Kidney capillary endothelial cell (primary cell): Measurements from ENCODE around the gene DCLK1.
"Not testable (repeated sequence)": the region's sequence is repeated elsewhere in the genome, so short reads cannot be mapped to it uniquely, and the experiment has no call there.

ENCODE experiments used
- DNase-seq: peaks from one replicate; pipeline ENCODE4 v3.0.0-alpha.2; 2018; ENCODE audit warnings: low spot score

The DCLK1 gene

GRCh38 chr13:35984776-35985453 lies 146.3 kb downstream of the DCLK1 start:
- no peak for DNase-seq

DNA sequence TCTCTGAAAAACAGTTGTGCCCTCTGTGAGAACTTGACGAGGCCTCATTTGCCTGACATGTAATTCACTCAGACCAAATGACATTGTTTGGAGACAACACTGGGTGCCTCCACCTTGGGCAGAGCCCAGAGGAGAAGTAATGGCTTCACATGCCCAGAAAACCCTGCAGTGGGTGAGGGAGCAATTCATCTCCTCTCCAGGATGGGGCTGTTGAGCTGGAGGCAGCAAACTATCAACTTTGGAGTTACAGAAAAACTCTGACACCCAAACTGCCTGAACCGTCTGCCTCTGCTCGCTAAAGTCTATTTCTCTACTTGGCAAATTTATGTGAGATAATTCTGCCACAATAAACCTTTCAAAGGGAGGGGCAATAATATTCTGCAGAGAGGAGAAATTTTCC lies 146.9 kb downstream of the DCLK1 start:
- no peak for DNase-seq

GRCh38 chr13:35983703-35984102 lies 147.5 kb downstream of the DCLK1 start:
- not testable (repeated sequence) for DNase-seq

- no peak for DNase-seq
Measured at GRCh38 chr13:35983206-35983605, 148.0 kb downstream of the DCLK1 start.

DNA sequence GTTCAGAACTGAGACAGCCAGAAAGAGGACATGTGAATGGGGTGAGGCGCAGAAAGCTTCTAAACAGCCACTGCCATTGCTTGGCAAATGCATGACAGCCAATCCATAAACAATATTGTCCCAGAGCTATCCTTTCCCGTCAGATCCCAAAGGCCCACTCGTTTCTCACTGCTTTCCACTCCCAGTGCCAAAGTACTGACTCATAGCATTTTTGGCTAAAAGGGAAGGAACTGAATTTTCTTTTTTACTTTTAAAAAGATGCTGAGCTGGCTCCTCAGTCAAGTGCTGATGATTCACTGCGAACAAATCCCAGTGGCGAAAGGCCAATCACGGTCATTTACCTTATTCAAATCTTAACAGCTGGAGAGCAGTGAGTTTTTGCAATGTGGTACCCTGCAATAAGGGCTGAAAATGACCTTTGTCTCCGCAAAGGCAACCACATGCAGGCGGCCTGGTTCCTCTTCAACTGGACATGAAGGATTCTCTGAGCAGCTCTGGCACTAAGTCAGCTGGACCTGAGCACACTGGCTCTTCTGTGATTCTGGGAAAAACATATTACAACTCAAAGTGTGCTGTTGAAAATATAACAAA lies 151.7 kb downstream of the DCLK1 start:
- DNase-seq = no peak

DNA sequence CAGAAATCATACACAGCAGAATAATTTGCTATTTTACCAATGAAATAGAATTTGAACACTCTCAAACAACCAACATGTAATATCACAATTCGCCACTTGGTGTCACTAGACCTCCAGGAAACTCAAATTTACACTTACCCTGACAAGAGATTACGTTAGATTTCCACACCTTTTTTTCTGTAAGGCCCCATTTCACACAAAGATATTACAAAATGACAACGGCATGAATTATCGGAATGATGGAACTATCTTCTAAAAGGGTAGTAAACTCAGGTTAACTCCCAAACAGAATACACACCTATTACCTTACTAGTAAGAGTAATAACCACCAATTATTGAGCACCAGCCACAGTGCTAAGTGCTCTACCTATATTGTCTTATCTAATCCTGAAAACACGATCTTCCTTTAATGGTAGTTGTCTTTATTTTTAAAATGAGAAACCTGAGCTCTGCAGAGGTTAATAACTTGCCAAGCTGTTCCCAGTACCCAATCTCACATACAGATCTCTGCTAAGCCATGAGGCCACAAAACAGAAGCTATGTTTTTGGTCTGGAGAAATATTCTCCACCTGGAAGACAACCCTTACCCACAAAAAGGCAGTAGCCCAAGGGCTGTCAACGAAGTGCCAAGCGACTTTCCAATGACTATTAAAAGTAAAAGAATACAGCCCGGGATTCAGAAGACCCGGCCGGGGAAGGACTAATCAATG lies 152.4 kb downstream of the DCLK1 start:
- DNase-seq = peak; percentile 60

- no peak for DNase-seq
Measured at GRCh38 chr13:35977060-35977459, 154.1 kb downstream of the DCLK1 start.

GRCh38 chr13:35976126-35976525 lies 155.1 kb downstream of the DCLK1 start:
- DNase-seq = no peak

DNA sequence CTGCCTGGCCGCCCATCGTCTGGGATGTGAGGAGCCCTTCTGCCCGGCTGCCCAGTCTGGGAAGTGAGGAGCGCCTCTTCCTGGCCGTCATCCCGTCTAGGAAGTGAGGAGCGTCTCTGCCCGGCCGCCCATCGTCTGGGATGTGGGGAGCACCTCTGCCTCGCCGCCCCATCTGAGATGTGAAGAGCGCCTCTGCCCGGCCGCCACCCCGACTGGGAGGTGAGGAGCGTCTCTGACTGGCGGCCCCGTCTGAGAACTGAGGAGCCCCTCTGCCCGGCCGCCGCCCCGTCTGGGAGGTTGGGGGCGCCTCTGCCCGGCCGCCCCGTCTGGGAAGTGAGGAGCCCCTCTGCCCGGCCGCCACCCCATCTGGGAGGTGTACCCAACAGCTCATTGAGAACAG lies 164.2 kb downstream of the DCLK1 start:
- not testable (repeated sequence) for DNase-seq

DNA sequence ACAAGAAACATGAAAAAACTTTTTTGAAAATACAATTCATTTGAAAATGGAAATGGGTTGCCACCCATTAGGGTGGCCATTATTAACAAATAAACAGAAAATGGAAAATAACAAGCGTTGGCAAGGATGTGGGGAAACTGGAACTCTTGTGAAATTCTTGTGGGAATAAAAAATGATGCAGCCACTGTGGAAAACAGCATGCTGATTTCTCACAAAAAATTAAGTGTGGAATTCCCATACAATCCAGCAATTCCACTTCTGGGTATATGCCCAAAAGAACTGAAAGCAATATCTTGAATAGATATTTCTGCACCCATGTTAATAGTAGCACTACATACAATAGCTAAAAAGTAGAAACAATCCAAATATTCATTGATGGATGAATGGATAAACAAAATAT lies 165.2 kb downstream of the DCLK1 start:
- no peak for DNase-seq

DNA sequence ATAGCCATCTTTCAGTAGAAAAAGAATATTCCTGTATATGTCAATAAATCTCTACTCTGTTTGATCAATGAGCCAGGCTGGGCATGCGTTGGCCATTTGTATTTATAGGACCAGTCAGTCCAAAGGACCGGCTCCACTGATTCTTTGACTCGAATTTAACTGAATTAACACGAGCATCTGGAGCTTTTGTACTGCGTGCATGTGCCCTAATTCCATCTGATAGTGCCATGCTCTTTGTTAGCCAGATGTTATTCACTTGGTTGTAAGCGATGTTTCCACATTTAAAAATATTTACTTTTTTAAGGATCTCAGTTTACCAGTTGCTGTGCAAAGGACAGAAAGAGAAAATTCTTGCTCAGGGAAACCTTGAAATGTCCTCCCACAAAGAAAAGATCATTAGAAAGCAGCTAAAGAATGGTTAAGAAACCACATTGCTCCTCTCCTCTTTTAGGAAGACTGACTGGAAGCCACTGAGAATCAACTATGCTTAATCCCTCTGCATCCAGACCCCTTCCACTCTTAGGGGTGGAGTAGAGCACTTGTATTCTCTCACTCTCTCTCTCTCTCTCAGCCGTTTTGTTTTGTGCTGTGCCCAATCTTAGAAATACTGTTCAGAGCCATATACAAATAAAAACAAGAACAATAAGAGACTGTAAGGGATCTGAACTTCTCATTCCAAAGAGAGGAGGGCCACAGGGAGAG lies 165.8 kb downstream of the DCLK1 start:
- DNase-seq = no peak

GRCh38 chr13:35964863-35965180 lies 166.4 kb downstream of the DCLK1 start:
- DNase-seq = no peak

DNA sequence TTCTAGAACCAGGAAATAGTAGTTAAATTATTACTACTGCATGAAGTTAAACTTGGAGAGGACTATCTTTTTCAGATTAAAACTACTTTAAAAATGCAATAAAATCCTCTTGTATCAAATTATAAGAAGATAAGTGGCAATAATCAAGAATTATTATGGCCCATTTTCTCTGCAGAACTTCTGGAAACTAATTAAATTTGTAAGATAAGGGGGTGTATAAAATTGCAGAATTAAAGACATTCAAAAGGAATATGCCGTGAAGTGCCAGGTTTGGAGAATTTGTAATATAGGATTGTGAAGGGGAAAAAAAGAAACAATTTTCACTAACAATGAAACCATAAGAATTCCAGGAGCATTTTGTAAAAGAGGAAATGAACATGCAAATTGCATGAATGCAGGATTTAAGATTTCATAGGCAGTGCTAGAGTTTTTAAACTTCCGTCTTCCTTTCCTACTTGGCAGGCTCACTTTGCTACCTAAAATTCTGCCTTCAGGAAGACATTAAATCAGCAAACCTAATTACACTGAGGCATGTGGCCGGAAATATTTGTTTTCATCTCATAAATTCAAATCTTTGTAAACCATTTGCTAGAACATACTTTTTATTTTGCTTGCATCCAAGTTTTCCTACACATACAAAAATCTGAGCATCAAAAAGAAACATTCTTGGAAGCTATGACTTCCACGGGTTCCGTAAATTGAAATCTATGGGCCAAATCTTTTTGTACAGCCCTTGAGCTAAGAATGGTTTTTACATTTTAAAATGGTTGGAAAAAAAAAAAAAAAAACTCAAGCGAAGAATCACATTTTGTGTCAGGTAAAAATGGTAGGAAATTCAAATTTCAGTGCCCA lies 166.9 kb downstream of the DCLK1 start:
- no peak for DNase-seq

DNA sequence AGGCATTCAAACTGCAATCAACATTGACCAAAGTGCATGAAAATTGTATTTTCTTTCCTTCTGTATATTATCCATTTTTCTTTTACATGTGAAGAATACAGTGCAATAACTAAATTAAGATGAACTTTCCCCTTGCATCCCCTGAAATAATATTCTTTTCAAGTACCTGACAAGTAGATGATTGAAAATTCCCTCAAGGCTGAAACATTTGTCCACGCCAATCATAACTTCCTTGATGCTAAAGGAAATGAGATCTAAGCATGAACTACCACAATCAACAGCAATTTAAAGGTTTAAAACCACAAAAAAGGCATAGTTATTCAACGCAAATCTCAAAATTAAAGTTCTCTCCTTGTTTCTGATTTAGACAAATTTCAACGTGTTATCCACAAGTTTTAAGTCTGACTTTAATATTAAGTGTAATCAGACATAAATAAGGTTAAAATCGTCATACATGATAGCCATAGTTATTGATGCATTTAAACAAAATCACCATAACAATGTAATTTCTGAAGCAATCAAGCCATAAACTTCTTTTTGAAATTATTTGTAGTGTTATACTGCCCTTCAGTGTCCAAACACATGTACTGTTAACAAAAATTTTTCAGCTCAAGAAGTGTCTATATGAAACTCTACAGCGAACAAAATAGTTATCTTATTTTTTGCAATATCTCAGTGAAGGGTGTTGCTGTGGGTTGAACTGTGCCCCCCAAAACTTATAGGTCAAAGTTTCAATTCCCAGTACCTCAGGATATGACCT lies 169.5 kb downstream of the DCLK1 start:
- no peak for DNase-seq

- no peak for DNase-seq
Measured at GRCh38 chr13:35961002-35961401, 170.2 kb downstream of the DCLK1 start.

DNA sequence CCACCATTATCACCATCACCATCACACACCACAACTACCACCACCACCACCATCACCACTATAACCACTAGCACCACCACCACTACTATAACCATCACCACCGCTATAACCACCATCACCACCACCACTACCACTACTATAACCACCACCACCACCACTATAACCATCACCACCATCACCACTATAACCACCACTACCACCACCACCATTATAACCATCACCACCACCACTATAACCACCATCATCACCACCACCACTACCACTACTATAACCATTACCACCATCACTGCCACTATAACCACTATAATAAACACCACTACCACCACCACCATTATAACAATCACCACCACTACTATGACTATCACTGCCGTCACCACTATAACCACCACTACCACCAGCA lies 173.2 kb downstream of the DCLK1 start:
- no peak for DNase-seq

DNA sequence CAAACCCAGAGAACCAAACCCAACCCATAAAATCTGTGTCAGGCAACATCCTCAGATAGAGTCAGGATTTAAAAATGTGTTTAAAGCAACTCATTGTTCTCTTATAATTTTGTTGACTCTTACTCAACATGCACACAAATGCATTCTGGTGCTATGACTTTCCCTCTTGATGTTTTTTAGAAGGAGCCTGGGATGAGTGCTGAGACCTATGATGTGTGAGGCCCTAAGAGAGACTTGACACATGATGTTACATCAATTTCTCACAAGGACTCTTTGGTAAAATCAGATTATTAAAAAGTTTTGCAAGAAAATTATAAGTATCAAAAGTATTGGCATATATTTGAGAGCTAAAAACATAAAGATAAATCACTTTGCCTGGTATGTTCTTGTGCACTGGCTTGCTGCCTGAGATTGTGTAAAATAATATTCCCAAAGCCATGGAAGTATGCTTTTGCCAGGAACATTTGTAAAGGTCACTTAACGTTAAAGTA lies 173.9 kb downstream of the DCLK1 start:
- DNase-seq = no peak

GRCh38 chr13:35956074-35956473 lies 175.1 kb downstream of the DCLK1 start:
- no peak for DNase-seq

DNA sequence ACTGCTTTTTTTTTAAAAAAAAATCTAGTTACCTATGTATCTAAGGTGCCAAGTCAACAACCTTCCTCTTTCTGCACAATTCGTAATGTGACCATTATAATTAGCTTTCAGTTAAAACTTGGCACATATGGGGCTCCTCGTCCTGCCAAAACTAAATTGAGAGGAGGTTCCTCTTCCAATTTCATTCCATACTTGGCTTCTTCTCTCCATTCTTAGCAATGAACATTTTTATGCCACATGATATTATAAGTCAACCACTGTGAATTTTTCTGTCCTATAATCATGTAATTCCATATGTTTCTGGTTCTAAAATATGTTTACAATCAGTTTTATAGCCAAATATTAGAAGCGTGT lies 177.0 kb downstream of the DCLK1 start:
- DNase-seq = no peak

- peak; percentile 91 for DNase-seq
Measured at GRCh38 chr13:35953537-35954206, 177.5 kb downstream of the DCLK1 start.

DNA sequence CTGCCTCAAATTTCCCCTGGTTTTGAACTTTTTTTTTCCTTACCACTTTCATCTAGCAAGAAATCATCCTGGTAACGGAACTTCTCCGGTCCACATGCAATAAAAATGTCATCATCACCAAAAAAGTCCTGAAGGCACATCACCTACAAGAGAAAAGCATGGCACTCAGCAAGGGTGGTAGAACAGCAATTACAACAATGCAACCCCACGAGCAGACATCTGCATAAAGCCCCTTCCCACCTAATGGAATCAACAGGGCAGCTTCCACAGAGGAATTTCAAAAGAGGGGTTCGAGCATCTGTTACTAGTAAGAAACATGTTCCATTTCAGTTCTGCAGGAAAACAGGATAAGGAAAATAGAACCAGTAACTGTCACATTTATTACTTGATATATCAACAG lies 183.9 kb downstream of the DCLK1 start:
- no peak for DNase-seq
